Measurements from ENCODE around the gene PNMA8A. TPM values are rescaled to one million over a fixed set of nuclear protein-coding genes. Genes with fewer than 3 reads are reported as not detected.

PNMA8A gene
- total RNA-seq, 1 donor from 2014 or later: not detected

GRCh38 chr19:46429999-46430398 lies 41.4 kb downstream of the PNMA8A start:
- ATAC-seq (ENCODE audit: low read depth) (no peak), DNase-seq (no peak)
- H3K27ac Mint-ChIP-seq: no peak overlapping the region
- peaks cover 26% of the 10 kb centered on the region for H3K4me1 Mint-ChIP-seq
- H3K27me3 Mint-ChIP-seq: peaks cover 62% of the 10 kb centered on the region
- no peak overlapping the region for H3K4me3 Mint-ChIP-seq
- CTCF ChIA-PET: no interaction called here
- TF ChIP-seq CTCF (IDR thresholded peaks at IDR 0.05): no peak
- no peaks in the 10 kb centered on the region for H3K9me3 Mint-ChIP-seq
- no peaks in the 10 kb centered on the region for H3K36me3 Mint-ChIP-seq (ENCODE audit: low read depth)
- POLR2A ChIA-PET: no interaction called here
- intact Hi-C loops (cut with micrococcal nuclease): no loop called here

GRCh38 chr19:46428239-46429135 lies 42.9 kb downstream of the PNMA8A start, which contains the start of gene PNMA8C:
TSS of gene PNMA8C (minus strand) at chr19:46428936. CDS start at chr19:46428359, 577 bp downstream.
- peak within 1 kb of the TSS; percentile 70 for H3K4me3 Mint-ChIP-seq
- H3K27me3 Mint-ChIP-seq: peaks cover 57% of the 10 kb centered on the region
- ChIA-PET CTCF (no interaction called here), POLR2A (no interaction called here)
- no peaks in the 10 kb centered on the region for H3K36me3 Mint-ChIP-seq (ENCODE audit: low read depth)
- H3K4me1 Mint-ChIP-seq: peaks cover 26% of the 10 kb centered on the region
- H3K27ac Mint-ChIP-seq: no peak within 1 kb of the TSS
- TF ChIP-seq CTCF (IDR thresholded peaks at IDR 0.05): no peak
- ATAC-seq (ENCODE audit: low read depth) (peak; percentile 54), DNase-seq (no peak)
- no peaks in the 10 kb centered on the region for H3K9me3 Mint-ChIP-seq
- intact Hi-C loops (cut with micrococcal nuclease): no loop called here

- TF ChIP-seq CTCF (IDR thresholded peaks at IDR 0.05): no peak
- H3K27ac Mint-ChIP-seq: no peak overlapping the region
- POLR2A ChIA-PET: no interaction called here
Observed at GRCh38 chr19:46427518-46428045, 43.8 kb downstream of the PNMA8A start.

GRCh38 chr19:46426506-46427162 lies 44.7 kb downstream of the PNMA8A start:
- H3K9me3 Mint-ChIP-seq: no peaks in the 10 kb centered on the region
- TF ChIP-seq CTCF (IDR thresholded peaks at IDR 0.05): no peak
- no peak for ATAC-seq (ENCODE audit: low read depth)
- DNase-seq: no peak
- ChIA-PET POLR2A (no interaction called here), CTCF (no interaction called here)
- peak overlapping the region; percentile 68 for H3K4me3 Mint-ChIP-seq
- H3K4me1 Mint-ChIP-seq: peaks cover 26% of the 10 kb centered on the region
- no peak overlapping the region for H3K27ac Mint-ChIP-seq
- peaks cover 61% of the 10 kb centered on the region for H3K27me3 Mint-ChIP-seq
- no peaks in the 10 kb centered on the region for H3K36me3 Mint-ChIP-seq (ENCODE audit: low read depth)
- intact Hi-C loops (cut with micrococcal nuclease): no loop called here

More at GRCh38 chr19:46427518-46428045, 43.8 kb downstream of the PNMA8A start:
- CTCF ChIA-PET: no interaction called here
- intact Hi-C loops (cut with micrococcal nuclease): no loop called here
- no peak for ATAC-seq (ENCODE audit: low read depth)
- Mint-ChIP-seq H3K4me1 (peaks cover 26% of the 10 kb centered on the region), H3K36me3 (ENCODE audit: low read depth) (no peaks in the 10 kb centered on the region), H3K27me3 (peaks cover 62% of the 10 kb centered on the region), H3K4me3 (no peak overlapping the region), H3K9me3 (no peaks in the 10 kb centered on the region)
- DNase-seq: no peak

GRCh38 chr19:46426035-46426505 lies 45.3 kb downstream of the PNMA8A start:
- no peak for TF ChIP-seq CTCF (IDR thresholded peaks at IDR 0.05)
- peak overlapping the region; percentile 68 for H3K4me3 Mint-ChIP-seq
- DNase-seq (no peak), ATAC-seq (ENCODE audit: low read depth) (no peak)
- POLR2A ChIA-PET: no interaction called here
- H3K9me3 Mint-ChIP-seq: no peaks in the 10 kb centered on the region
- H3K36me3 Mint-ChIP-seq (ENCODE audit: low read depth): no peaks in the 10 kb centered on the region
- no peak overlapping the region for H3K27ac Mint-ChIP-seq
- H3K4me1 Mint-ChIP-seq: peaks cover 26% of the 10 kb centered on the region
- intact Hi-C loops (cut with micrococcal nuclease): no loop called here
- CTCF ChIA-PET: no interaction called here
- H3K27me3 Mint-ChIP-seq: peaks cover 58% of the 10 kb centered on the region

All from activated B cell treated with CpG ODN at 0.5 μM for 24 hours (primary cell).